ENCODE measurements around the gene HPCAL1.

GRCh38 chr2:10397878-10398277 is 95.2 kb downstream of the HPCAL1 start:
- TF ChIP-seq CTCF (IDR thresholded peaks at IDR 0.05) (no peak), EZH2 (IDR thresholded peaks at IDR 0.05) (no peak)

All from neural progenitor cell (in vitro differentiated cells).